Stimulated activated CD8-positive, alpha-beta memory T cell treated with anti-CD3 and anti-CD28 coated beads, Interleukin-15, amount 100 ng/mL, for 48 hours (primary cell): Measurements from ENCODE around the gene WDR45B.
"Not testable (repeated sequence)": the region's sequence is repeated elsewhere in the genome, so short reads cannot be mapped to it uniquely, and the experiment has no call there.

ENCODE experiments used
- DNase-seq, 2 donors: peaks; one replicate each; pipeline ENCODE4 v3.0.0-alpha.2; 2020; ENCODE audit warnings: low read depth in 2 of 2

WDR45B gene

GRCh38 chr17:82599674-82600661 is 48.3 kb downstream of the WDR45B start:
- no peak for DNase-seq

- no peak for DNase-seq
Measured at GRCh38 chr17:82598256-82599119, 49.8 kb downstream of the WDR45B start.

DNA sequence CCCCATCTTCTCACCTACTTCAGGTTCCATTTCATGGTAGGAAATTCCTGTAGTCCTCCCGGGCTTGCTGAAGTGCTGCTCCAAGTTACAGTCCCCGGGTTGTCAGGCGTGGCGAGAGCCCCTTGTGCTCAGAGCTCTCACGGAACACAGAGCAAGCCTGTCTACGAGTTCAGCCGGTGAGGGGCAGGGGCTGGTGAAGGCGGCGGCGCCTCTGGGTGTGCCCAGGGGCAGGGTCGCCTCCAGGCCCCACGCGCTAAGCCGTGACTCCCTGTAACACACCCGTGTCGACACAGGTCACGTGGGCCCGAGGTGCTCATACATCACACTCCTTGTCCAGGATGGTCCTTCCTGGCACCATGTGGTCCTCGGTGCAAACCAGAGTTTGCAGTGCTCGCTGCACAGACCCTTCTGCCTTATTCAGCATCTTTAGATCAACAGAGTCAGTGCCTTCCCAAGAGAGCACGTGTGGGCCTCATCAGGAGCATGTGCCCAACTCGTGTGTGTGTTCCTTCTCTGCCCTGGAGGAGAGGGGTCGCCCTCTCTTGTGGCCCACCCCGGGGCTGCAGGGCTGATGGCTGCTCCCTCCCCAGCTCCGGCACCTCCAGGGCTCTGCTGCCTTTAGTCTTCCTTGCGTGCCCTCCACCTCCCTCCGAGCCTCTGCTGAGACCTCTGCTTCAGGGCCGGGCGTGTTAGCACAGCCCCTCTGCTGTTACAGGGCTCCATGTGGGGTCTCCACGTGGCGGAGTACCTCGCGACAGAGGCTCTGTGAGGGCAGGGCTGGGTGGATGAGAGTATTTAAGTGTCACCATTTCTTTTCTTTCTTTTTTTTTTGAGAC is 51.2 kb downstream of the WDR45B start:
- DNase-seq: no peak

- no peak for DNase-seq
Measured at GRCh38 chr17:82596296-82596695, 51.9 kb downstream of the WDR45B start.

DNA sequence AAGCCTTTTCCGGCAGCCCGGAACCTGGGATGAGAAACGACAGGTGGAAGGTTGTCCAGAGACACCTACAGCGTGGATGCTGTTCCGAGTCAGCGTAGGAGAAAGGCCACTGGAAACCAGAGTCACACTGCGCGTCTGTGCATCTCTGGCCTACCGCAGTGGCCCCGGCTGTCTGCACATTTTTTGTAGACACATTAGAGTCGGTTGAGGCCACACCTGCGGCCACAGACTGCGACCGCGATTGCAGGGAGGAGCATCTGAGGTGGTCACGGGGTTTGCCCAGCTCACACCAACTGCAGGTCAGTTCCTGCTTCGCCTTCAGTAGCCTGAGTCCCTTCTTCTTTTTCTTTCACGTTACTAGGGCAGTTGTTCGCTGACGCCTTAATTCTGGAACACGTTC is 52.4 kb downstream of the WDR45B start:
- DNase-seq: no peak

GRCh38 chr17:82594571-82594970 is 53.7 kb downstream of the WDR45B start:
- DNase-seq: no peak

DNA sequence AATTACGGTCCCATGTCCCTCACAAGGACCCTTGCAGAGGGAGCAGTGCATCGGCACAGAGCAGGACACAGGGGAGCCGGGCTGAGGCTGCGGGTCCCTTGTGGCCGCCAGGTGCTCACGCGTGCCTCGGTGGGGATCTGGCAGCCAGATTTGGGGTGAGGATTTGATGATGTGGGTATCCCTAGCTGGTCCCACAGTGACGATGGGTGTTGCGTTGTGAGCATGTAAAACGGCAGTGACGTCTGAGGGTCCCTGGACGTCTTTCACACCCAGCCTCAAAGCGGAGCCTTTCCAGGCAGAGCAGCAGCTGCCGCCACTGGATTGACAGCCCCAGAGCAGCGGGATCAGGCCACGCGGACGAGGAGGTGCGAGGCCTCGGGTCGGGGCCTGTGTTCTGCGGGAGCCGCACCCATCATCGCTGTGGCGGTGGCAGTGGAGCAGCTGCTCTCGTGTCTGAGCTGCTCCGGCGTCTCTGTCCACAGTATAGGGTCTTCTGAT is 54.6 kb downstream of the WDR45B start:
- no peak for DNase-seq

DNA sequence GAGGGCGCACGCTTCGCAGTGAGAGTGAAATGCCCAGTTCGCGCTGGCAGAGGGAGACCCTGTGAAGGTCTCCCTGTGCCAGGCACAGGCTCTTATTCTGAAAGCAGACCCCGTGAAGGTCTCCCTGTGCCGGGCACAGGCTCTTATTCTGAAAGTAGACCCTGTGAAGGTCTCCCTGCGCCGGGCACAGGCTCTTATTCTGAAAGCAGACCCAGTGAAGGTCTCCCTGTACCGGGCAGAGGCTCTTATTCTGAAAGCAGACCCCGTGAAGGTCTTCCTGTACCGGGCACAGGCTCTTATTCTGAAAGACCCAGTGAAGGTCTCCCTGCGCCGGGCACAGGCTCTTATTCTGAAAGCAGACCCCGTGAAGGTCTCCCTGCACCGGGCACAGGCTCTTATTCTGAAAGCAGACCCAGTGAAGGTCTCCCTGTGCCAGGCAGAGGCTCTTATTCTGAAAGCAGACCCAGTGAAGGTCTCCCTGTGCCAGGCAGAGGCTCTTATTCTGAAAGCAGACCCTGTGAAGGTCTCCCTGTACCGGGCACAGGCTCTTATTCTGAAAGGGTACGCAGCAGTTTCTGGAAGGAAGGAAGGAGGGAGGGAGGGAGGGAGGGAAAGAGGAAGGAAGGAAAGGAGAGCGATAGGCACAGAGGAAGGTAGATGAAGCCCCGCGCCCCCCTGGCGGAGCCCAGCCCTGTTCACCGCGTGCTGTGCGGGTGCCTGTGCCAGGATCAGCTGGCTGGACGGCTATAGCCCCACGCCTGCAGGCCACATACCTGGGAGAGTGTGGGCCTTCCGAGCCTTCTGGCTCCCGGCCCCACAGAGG is 55.3 kb downstream of the WDR45B start:
- peak; percentile 17 to 48 for DNase-seq

- DNase-seq: no peak
Measured at GRCh38 chr17:82592289-82592766, 55.9 kb downstream of the WDR45B start.

GRCh38 chr17:82590881-82591539 is 57.2 kb downstream of the WDR45B start:
- DNase-seq: no peak

DNA sequence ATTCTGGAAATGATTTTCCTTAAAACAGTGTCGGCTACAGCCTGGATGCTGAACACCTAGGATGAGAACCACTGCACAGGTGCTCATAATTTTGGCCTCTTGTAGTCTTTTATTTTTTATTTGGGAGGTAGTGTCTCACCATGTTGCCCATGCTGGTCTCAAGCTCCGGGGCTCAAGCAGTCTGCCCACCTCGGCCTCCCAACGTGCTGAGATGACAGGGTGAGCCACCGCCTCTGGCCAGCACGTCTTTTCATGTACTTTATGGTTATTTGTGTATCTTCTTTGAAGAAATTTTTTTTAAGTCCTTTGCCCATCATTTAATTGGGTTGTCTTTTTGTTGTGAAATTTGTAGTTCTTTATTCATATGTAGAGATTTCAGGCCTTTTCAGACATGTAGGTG is 58.0 kb downstream of the WDR45B start:
- no peak for DNase-seq

DNA sequence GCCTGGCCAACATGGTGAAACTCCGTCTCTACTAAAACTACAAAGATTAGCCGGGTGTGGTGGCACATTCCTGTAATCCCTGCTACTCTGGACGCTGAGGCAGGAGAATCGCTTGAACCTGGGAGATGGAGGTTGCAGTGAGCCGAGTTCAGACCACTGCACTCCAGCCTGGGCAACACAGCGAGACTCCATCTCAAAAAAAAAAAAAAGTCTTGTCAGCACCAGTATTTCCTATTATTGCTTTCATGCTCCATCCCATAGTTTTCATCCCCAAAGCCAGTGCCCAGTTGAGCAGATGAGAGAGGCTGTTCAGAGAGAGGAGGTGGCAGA is 58.4 kb downstream of the WDR45B start:
- no peak for DNase-seq

DNA sequence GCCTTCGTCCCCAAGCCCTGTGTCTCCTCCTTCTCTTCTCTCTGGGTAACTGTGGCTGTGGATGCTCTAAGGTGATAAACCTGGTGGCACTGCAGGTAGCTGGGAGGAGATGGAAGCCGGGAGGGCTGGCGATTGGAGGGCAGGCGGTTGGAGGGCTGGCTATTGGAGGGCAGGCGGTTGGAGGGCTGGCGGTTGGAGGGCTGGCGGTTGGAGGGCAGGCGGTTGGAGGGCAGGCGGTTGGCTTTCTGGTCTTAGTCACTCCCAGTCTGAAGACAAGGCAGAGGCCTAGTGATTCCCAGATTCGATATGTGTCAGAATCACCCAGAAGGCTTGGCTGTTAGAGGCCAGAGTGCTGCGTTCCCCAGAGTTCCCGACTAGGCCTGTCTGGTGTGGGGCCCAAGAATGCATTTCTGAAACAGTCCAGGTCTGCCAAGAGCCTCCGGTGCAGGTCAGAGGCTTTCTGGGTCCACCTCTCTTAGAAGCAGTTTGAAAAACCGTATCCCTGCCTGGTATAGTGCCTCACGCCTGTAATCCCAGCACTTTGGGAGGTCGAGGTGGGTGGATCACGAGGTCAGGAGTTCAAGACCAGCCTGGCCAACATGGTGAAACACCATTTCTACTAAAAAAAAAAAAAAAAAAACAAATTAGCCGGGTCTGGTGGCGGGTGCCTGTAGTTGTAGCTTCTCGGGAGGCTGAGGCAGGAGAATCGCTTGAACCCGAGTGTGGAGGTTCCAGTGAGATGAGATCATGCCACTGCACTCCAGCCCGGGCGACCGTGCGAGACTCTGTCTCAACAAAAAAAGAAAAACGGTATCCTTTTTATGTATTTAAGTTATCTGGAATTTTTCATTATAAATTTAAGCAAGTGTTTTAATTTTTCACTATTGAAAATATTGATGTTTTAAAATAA is 59.7 kb downstream of the WDR45B start:
- no peak for DNase-seq

GRCh38 chr17:82587234-82588086 is 60.8 kb downstream of the WDR45B start:
- DNase-seq: no peak

DNA sequence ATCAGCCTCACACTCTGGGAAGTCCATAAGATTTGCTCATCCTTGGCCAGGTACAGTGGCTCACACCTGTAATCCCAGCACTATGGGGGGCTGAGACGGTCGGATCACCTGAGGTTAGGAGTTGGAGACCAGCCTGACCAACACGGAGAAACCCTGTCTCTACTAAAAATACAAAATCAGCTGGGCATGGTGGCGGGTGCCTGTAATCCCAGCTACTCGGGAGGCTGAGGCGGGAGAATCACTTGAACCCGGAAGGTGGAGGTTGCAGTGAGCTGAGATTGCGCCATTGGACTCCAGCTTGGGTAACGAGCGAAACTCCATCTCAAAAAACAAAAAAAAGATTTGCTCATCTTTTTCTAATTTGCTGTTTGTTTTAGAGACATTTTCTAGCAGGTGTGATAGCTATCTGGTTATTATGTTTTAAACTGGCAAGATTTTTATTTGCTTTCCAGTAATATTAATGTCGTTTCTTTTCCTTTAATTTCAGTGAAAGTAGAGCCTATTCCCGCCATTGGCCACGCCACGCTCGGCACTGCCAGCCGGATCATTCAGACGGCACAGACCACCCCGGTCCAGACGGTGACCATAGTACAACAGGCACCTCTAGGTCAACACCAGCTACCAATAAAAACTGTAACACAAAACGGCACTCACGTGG is 61.5 kb downstream of the WDR45B start:
- no peak for DNase-seq

DNA sequence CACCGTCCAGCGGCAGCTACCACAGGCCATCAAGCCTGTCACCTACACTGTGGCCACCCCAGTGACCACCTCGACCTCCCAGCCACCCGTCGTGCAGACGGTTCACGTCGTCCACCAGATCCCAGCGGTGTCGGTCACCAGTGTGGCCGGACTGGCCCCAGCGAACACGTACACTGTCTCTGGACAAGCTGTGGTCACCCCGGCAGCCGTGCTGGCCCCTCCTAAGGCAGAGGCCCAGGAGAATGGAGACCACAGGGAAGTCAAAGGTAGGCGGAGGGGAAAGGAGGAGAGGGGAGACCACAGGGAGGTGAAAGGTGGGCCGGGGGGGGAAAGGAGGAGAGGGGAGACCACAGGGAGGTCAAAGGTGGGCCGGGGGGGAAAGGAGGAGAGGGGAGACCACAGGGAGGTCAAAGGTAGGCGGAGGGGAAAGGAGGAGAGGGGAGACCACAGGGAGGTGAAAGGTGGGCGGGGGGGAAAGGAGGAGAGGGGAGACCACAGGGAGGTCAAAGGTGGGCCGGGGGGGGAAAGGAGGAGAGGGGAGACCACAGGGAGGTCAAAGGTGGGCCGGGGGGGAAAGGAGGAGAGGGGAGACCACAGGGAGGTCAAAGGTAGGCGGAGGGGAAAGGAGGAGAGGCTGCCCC is 62.2 kb downstream of the WDR45B start:
- not testable (repeated sequence) for DNase-seq

GRCh38 chr17:82583720-82584234 is 64.5 kb downstream of the WDR45B start:
- peak in 1 of 2 donors; percentile 57 for DNase-seq
